ENCODE measurements around the gene KCTD4. TPM values are rescaled to one million over a fixed set of nuclear protein-coding genes. Genes with fewer than 3 reads are reported as not detected.

The KCTD4 gene
- total and polyA plus RNA-seq, 4 donors = not detected

GRCh38 chr13:45220403-45220802 is 19.6 kb upstream of the KCTD4 start:
- no peaks in the 10 kb centered on the region for H3K27me3 ChIP-seq (ENCODE audit: control insufficient read depth in 3 of 3, insufficient read depth in 3 of 3, low read length in 2 of 3)
- H3K27ac ChIP-seq (ENCODE audit: low read depth in 1 of 2, low read length in 1 of 2) = no peak overlapping the region
- peaks cover 0 to 4% (median 0%) of the 10 kb centered on the region in 4 donors for H3K36me3 ChIP-seq (ENCODE audit: control insufficient read depth in 4 of 4, insufficient read depth in 4 of 4, low read length in 4 of 4)
- no peaks in the 10 kb centered on the region for H3K9me3 ChIP-seq (ENCODE audit: control insufficient read depth in 4 of 4, insufficient read depth in 3 of 4, low read length in 3 of 4)
- no peak for DNase-seq
- no peak for ATAC-seq (ENCODE audit: insufficient read depth, low FRiP score)
- H3K4me1 ChIP-seq (ENCODE audit: control insufficient read depth in 5 of 5, insufficient read depth in 5 of 5, low read length in 5 of 5) = no peaks in the 10 kb centered on the region
- no peak overlapping the region for H3K4me3 ChIP-seq
- no peak for TF ChIP-seq CTCF (IDR thresholded peaks at IDR 0.05; ENCODE audit: control extremely low read depth, extremely low read depth)
- H3K9ac ChIP-seq (ENCODE audit: insufficient read depth in 1 of 2, low read length in 2 of 2) = no peak overlapping the region
- 96 to 97% methylated on average over 4 of the region's 4 CpGs for WGBS, 2 donors

GRCh38 chr13:45219938-45220375 is 19.1 kb upstream of the KCTD4 start:
- no peak for ATAC-seq (ENCODE audit: insufficient read depth, low FRiP score)
- H3K9me3 ChIP-seq (ENCODE audit: control insufficient read depth in 4 of 4, insufficient read depth in 3 of 4, low read length in 3 of 4) = no peaks in the 10 kb centered on the region
- peaks cover 0 to 4% (median 0%) of the 10 kb centered on the region in 4 donors for H3K36me3 ChIP-seq (ENCODE audit: control insufficient read depth in 4 of 4, insufficient read depth in 4 of 4, low read length in 4 of 4)
- no peaks in the 10 kb centered on the region for H3K27me3 ChIP-seq (ENCODE audit: control insufficient read depth in 3 of 3, insufficient read depth in 3 of 3, low read length in 2 of 3)
- TF ChIP-seq CTCF (IDR thresholded peaks at IDR 0.05; ENCODE audit: control extremely low read depth, extremely low read depth) = no peak
- 70 to 79% methylated on average over 4 of the region's 4 CpGs for WGBS, 2 donors
- DNase-seq = no peak
- H3K9ac ChIP-seq (ENCODE audit: insufficient read depth in 1 of 2, low read length in 2 of 2) = no peak overlapping the region
- no peak overlapping the region for H3K27ac ChIP-seq (ENCODE audit: low read depth in 1 of 2, low read length in 1 of 2)
- no peaks in the 10 kb centered on the region for H3K4me1 ChIP-seq (ENCODE audit: control insufficient read depth in 5 of 5, insufficient read depth in 5 of 5, low read length in 5 of 5)
- H3K4me3 ChIP-seq = no peak overlapping the region

- H3K9ac ChIP-seq (ENCODE audit: insufficient read depth in 1 of 2, low read length in 2 of 2) = no peak overlapping the region
- ATAC-seq (ENCODE audit: insufficient read depth, low FRiP score) = no peak
Observed at GRCh38 chr13:45219123-45219891, 18.5 kb upstream of the KCTD4 start.

More at GRCh38 chr13:45219123-45219891, 18.5 kb upstream of the KCTD4 start:
- Histone ChIP-seq H3K27ac (ENCODE audit: low read depth in 1 of 2, low read length in 1 of 2) (no peak overlapping the region), H3K9me3 (ENCODE audit: control insufficient read depth in 4 of 4, insufficient read depth in 3 of 4, low read length in 3 of 4) (no peaks in the 10 kb centered on the region), H3K4me3 (no peak overlapping the region), H3K4me1 (ENCODE audit: control insufficient read depth in 5 of 5, insufficient read depth in 5 of 5, low read length in 5 of 5) (no peaks in the 10 kb centered on the region), H3K27me3 (ENCODE audit: control insufficient read depth in 3 of 3, insufficient read depth in 3 of 3, low read length in 2 of 3) (no peaks in the 10 kb centered on the region), H3K36me3 (ENCODE audit: control insufficient read depth in 4 of 4, insufficient read depth in 4 of 4, low read length in 4 of 4) (peaks cover 0 to 4% (median 0%) of the 10 kb centered on the region in 4 donors)
- TF ChIP-seq CTCF (IDR thresholded peaks at IDR 0.05; ENCODE audit: control extremely low read depth, extremely low read depth) = no peak
- WGBS, 2 donors = 82 to 93% methylated on average over 5 of the region's 5 CpGs
- DNase-seq = no peak
